HG03558 (cell line): Measurements from ENCODE around the gene HOXC10.

Source experiments
- ATAC-seq: cut with Tn5 transposase; IDR thresholded peaks from one replicate; pipeline ENCODE4 v1.9.1; 2021; ENCODE audit warnings: moderate number of reproducible peaks; ENCODE audit not compliant: unreplicated experiment; ENCODE audit errors: extremely low read depth

HOXC10 gene

DNA sequence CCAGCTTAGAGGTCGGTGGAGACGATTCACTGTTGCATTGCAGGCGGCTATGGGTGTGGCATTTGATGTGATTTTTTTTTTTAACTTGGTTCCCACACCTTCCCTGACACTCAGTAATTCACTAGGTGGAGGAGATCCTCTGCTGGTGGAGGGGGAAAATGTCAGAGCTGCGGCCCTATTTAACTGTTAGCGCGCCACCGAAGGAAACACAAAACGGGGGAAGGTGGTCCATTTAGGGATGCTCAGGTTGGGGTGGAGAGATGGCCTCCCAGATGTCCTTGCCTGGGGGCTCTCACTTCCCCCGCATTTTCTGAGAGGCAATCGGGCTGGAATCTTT lies 34.5 kb upstream of the HOXC10 start:
- no peak for ATAC-seq

DNA sequence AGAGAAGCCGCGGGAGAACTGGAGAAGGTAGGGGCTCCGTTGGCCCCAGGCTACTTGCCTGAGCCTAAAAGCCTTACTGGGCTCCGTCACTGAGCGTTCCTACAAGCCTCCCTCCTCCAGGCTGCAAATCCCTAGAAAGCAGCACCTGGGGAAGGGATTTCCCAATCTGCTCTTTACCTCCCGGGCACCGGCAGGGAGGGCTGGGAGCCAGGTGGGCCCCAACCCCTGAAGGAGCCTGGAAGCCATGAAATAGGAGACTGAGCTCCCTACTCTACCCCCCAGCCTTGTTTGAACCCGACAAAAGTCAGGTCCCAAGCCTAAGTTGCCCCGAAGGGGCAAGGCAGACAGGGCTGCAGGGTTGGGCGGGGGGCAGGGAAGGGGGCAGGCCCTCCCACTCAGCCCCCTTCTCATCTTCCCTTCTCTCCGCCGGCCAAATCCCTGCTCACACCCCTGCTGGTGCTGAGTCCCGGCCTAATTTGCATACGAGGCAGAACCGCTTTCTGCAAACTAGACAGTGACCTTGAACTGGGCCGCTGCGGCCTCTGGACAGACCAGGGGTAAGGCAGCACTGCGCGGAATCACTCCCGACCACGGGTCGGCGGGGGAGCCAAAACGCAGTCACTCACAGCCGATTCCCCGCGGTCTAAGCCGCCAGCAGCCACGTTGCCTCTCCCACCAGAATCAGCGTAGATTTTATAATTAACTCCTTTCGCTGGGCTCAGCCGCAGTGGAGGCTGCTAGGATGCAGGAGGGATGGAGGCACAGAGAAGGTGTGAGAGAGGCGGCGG lies 34.0 kb upstream of the HOXC10 start:
- no peak for ATAC-seq

DNA sequence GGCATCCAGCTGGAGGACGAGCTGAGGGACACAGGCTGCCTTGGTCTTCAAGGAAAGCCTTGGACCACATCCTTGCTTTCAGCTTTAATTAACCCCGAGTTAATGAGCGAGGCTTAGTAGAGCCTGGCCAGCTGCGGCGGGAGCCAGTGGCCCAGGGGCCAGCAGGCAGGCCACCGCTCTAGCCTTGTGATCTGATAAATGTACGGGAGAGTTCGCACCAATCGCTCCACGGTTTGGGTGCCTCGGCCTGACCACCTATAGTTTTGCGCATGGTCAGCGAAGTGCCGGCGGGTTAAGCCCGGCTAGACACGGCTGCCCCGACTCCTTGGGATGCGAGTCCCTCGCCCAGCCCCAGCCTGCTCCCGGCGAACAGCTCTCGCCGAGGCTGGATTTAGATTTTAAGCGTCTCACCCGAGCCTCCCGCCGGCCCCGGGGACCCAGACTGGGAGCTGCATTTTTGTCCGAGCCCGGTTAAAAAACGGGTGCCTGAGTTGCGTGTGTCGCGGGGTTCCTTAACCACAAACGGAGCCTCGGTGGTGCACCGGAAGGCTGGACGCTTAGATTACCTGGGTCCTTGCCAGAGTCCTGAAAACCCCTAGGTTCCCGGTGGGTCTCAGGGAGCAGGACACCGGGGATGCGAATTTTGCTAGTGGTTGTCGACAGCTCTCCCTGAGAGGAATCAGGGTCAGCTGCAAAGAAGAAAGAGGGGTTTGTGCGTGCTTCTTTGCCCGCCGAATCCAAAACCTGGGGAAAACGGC lies 33.2 kb upstream of the HOXC10 start:
- no peak for ATAC-seq

DNA sequence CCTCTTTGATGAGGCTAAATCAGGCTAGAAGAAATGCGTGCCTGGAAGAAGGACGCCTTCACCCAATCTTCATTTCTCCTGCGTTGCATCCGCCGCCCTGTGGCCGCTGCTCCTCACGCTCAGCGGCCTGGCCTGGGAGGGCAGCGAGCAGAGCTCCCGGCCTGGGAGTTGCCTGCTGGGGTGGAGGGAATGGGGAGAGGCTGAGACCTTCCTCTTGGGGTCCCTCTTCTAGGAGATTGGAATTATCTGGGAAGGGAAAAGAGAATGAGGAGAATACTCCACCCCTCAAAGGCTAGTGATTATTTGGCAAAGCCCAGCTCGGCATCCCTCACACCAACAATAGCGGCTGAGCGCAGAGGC lies 32.6 kb upstream of the HOXC10 start:
- ATAC-seq: no peak

DNA sequence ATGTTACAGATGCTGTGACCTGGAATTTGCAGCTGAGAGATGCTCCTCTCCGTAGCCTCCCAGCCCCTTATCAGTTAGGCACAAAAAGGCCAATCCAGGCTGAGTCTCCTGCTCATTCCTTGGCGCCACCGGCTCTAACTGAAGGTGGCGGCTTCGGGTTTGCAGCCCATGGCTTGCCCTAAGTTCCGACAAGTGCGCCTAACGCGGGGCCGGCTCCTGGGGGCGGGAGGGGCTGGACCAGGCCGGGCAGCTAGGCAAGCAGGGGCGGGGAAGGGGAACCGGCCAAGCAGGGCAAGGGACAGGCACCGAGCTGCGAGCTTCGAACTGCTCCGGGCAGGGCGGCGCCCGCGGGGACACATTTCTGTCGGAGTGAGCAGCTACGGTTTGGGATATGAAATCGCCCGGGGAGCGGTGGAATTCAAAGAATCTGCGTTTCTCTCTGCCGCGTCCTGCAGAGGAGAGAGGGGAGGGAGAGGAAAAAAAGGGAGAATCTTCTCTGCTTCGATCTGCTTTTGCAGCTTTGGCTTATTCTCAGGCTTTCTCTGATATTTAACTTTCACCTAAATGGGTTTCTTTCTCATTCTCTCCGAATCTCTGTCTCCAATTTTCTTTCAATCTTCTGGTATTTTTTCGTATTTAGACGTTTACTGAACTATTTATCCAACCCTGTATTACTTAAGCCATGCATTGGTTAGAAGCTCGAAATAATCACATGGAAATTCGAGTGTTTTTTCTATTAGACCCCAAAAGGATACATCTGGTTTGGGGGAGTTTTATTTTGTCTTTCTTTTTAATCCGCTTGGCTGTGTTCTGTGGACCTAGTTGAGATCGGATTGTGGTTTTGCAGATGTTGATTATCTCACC lies 31.8 kb upstream of the HOXC10 start:
- ATAC-seq: no peak

DNA sequence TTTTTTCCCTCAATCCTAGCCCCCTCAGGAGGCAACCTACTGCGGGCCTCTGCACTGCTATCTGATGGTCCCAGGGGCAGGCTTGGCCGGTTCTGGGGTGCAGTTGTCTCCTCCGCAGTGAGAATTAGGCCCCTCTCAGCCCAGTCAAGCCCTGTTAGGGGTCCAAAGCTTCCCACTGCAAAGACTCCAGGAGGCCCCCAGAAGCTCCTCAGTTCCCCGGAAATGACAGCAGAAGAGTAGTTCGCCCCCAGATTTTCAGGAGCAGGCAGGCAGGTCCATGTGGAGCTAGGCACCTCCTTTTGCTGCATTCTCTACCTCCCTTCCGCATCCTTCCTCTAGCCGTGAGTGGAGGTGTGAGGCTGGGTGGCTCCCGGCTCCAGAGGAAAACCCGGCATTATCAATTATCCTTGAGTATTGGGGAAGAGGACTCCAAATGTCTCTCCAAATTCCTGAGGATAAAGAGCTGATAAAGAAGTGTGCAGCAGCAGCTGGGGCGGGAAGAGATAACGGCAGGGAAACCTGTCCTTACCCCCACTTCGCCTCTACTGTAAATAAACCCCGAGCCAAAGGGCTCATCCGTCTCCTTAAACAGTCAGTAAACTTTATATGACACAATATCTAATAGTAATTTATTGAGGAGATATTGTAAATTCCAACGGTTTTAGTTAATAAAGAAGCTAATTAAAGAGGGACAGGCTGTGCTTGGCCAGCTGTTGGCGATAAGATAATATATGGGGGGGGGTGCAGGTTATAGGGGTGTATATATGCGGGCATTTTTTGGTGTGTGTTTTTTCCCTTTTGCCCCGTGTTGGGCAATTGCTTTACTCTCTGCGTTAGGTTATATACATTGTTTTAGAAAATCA lies 30.9 kb upstream of the HOXC10 start:
- no peak for ATAC-seq

DNA sequence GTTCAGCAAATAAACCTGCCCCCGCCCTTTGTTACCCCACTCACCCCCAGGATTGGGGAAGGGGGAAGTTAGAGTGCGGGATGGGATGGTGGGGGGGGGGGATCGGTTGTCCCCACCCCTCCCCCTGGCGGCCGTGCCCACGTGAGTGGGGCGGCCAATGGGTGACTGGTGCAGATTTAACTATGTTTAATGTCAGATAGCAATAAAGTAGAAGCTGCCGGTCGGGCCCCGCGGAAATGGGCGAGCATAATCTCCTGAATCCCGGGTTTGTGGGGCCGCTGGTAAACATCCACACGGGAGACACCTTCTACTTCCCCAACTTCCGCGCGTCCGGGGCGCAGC lies 30.3 kb upstream of the HOXC10 start, which contains the start of gene HOXC12:
Gene HOXC12 (plus strand): TSS at position 210 of the 342 bp plus-strand sequence. CDS start 27 bp downstream, at position 237.
- no peak for ATAC-seq

DNA sequence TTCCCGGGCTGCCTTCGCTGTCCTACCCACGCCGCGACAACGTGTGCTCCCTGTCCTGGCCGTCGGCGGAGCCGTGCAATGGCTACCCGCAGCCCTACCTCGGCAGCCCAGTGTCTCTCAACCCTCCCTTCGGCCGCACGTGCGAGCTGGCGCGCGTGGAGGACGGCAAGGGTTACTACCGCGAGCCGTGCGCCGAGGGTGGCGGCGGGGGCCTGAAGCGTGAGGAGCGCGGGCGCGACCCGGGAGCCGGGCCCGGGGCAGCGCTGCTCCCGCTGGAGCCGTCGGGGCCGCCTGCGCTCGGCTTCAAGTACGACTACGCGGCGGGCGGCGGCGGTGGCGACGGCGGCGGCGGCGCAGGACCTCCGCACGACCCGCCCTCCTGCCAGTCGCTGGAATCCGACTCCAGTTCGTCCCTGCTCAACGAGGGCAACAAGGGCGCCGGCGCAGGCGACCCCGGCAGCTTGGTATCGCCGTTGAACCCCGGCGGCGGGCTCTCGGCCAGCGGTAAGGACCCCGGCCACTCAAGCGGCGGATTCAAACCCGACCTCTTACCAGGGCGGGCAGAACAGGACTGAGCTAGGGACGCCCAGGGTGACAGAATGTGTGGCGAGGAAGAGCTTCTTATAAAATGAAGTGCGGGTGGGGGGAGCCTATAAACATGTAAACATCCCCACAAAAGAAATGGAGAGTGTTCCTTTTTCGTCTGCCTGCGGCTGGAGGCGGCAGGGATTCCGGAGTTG lies 29.7 kb upstream of the HOXC10 start:
- ATAC-seq: no peak

DNA sequence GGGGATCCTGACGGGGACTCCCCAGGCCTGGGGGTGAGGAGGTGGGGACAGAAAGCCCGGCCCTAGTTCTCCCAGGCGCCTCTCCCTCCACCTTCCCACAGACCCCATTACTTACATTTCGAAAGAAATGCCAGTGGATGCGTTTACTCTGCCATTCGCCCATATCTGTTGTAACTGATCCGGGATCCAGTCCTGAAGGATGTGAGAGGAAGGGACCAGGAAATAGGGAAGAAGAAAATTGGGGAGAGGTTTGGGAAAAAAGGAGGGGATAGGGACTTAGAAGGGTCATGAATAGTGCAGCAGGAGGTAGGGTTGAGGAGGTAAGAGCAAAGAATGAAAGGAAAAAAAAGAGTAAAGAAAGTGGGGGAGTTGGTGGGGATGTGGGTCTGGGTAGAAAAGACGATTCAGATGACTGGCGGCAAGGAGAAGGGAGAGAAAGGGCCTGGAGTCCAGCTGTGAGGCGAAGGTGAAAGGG lies 29.1 kb upstream of the HOXC10 start:
- ATAC-seq: no peak

DNA sequence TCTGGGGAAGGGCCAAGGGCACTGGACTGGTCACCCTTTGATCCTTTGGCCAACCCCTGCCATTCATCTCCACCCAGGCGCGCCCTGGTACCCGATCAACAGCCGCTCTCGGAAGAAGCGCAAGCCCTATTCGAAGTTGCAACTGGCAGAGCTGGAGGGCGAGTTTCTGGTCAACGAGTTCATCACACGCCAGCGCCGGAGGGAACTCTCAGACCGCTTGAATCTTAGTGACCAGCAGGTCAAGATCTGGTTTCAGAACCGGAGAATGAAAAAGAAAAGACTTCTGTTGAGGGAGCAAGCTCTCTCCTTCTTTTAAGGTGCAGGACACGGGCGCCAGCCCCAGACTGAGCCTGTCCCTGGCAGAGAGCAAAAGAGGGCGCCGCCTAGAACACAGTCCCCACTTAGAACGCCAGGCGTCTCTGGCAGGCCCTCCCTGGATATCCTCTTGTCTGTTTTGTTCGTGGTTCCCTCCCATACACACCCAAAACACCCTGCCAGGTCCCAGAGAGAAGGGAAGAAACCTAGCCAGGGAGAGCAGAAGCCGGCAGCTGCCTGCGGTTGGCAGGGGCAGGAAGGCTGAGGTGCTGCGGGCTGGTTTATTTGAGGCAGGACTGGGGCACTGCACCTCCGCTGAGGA lies 28.6 kb upstream of the HOXC10 start:
- ATAC-seq: no peak

DNA sequence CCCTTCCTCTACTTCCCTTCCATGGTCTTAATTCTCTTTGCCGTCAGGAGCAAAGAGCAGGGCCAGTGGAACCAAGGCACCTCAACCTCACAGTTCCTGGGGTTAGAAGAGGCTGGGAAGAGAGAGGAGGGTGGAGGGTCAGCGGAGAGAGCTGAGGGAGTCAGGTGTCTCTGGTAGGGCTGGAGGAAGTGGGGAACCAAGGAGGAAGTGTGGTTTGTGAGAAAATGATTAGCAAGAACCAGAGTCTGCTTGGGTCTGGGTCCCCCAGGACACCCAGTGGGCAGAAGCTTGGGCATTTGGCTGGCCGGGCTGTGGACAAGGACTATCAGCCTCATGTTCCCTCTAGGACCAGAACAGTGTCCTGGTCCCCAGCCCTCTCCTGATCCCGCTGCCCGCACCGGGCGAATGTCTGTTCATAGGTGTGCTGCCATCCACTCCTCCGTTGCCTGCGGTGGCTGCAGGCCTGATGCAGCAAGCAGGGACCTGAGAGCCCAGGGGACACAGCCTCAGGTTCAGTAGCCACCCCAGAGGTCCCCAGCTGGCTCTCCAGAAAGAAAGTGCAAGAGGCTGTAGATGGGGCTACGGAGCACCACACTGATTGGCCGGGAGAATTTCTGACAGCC lies 27.9 kb upstream of the HOXC10 start:
- ATAC-seq: no peak

DNA sequence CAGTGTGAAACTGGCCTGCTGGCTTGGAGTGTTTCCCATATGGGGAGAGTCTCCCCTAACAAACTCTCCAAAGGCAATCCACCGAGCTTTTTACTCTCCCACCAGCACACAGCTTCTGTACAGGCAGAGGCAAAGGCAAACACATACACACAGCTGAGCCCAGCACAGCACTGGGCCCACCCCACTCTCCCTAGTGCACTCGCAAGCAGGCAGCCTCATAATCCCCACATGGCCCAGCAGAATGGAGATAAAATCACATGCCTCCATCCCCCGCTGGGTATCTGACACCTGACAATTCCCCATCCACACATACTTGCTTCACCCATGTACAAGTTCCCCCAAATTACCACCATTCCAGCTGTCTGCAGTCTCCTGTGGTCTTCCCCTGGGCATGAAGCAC lies 26.8 kb upstream of the HOXC10 start:
- no peak for ATAC-seq

DNA sequence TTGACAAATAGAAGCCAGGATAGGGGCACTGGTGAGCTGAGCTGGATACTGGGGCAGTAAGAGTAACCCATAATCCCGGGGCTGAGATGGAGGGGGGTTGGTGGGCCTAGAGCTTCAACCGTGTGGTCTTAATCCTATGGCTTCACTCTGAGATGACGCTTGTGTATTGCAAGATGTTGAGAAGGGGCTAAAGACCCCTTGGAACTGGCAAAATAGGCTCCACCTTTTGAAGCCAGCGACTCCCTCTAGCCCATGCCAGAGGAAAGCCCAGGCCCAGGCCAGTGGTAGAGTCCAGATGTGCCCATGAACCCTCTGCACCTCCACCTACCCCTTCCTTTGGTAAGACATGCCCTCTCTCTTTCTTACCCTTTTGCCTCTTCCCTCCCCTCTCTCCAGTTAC lies 25.6 kb upstream of the HOXC10 start:
- no peak for ATAC-seq

DNA sequence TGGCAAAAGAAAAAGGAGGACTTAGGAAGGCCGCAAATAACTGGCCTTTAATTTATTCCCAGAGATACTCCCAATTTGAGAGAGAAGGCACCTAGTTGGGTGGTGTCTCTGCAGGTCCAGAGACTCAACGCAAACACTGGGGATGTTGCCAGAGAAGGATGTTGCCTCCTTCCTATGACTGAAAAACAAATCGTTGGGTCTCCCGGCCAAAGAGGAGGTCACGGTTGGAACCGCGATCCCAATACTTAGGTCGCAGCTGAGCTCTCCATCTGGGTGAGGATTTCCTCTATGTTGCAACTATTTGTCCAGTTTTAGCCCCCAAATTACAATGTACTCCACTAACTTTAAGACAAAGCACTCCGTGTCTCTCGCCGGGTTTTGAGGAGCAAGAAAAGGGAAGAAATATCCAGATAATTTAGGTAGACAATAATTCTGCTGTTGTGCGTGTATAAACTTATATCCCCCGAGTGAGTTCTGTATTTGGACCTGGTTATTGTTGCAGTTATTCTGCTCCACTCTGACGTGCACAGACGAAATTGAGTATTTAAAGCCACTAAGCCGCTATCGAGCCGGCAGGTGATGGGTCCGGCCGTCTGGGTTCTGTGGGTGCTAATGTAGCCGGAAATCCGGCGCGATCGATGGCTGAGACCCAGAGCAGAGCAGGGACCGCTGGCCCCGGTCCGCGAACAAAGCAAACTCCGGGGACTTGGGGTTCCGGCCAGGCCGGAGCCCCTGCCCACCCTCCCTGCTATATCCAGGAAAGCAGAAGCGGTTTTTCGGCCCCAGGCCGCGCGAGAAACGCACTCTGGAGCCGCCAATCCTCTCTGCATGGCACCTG lies 24.5 kb upstream of the HOXC10 start:
- no peak for ATAC-seq

DNA sequence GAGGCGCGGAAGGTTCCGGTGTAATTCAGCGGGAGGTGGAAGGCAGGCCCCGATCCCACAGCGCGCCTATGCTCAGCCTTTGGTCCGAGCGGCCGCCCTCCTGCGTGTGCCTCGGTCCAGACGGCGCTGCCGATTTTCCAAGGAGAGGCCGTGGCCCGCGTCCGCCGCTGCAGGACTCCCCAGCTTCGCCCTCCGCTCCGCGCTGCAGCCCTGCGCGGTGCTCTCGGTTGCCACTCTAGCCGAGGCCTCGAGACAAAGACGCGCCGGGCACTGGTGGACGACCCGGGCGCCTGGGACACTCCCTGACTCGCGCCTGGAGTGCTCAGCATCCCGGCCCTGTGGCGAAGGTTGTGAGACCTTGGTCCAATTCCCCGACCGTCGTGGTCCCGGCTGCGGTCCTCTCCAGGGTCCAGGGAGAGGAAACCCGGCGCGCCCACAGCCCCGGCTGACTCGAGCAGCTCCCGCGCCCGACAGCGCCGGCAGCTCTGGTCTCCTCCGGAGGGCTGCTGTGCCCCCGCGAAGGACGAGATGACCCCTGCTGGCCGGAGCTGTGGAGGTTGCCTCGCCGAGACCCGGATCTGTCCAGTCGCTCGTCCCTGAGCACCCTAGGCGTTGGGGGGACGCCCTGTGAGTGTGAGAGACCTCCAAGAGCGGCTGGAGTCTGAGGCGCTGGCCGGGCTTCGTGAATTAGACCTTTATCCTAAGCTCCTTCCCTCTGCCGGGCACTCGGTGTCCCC lies 23.8 kb upstream of the HOXC10 start:
- ATAC-seq: no peak

DNA sequence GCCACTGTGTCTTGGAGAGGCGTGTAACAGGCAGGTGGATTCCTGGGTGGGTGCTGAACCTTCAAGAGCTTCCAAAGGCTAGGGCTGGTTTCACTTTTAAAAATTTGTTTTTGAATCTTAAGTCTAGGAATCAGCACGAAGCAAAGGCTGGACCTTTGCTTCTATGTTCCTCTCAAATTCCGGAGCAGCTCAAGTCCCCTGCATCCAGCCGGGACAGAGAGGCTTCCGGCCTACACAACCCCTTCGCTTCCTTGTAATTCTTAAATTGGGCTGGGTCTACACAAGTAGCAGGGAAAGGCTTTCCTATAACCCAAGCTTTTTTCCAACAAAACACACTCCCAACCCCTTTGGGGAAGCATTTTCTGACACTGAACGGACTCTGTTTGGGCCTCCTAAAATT lies 21.9 kb upstream of the HOXC10 start:
- ATAC-seq: no peak
